ENCODE measurements around the gene LMNA.
A peak's percentile ranks its signal among the peaks of the same experiment; 100 is the strongest.

DNA sequence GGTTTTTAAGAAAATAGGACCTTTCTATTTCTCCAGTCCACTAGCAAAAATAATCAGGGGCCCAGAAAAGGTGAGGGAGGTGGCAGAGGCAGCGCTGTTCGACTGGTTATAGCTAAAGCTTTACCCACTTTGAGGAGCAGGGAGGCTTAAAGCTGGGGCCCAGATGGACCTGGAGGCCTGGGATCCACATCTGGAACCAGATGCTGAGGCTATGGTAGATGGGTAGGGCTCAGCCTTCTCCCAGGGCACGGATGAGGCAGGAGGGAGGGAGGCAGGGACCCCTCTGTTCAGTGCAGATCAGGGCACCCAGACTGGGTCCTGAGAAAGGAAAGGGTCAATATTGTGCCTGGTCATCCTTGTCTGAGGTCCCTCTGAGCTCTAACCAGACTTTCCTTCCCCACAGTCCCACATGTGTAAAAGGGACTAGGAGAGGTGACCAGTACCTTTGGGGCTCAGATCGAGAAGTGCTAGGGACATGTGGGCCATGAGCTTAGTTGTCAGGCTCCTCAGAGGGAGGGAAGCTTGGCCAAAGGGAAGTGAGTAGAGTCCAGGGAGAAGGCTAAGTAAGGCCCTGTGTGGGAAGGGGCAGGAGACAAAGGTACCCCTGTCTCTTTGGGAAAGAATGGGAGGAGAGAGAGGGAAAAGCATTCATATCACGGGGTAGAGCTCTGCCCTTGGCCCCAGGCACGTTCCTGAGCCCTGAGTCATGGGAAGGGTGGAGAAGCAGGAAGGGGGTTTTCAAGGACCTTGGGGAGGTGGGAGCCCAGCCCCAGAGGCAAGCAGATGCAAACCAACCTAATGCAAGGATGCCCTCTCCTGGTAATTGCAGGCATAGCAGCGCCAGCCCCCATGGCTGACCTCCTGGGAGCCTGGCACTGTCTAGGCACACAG is 15.4 kb downstream of the LMNA start:
- TF ChIP-seq ZNF274 (IDR thresholded peaks at IDR 0.05; ENCODE audit: low read depth, low read length) (no peak), YY1 (IDR thresholded peaks at IDR 0.05; ENCODE audit: insufficient read depth, insufficient read length) (peak; percentile 32), SUZ12 (IDR thresholded peaks at IDR 0.05; ENCODE audit: extremely low read depth, insufficient read depth, insufficient read length) (no peak)
